MM.1S (cell line): Measurements from ENCODE around the gene ARHGAP42.

Experiments
- EZH2 ChIP-seq: fragments of 300-600 bp; sonication (generic); optimal IDR thresholded peaks from 2 replicates; pipeline ENCODE3; 2017; ENCODE audit warnings: low read depth, mild to moderate bottlenecking, antibody characterized with exemption, low read length, mixed read lengths
- TF ChIP-seq, protein P1 (sequence below): fragments of 300-600 bp; sonication (generic); IDR thresholded peaks from 2 replicates; pipeline ENCODE4 v1.5.1; 2016; ENCODE audit warnings: antibody characterized with exemption, low read length, mixed read lengths

DNA sequence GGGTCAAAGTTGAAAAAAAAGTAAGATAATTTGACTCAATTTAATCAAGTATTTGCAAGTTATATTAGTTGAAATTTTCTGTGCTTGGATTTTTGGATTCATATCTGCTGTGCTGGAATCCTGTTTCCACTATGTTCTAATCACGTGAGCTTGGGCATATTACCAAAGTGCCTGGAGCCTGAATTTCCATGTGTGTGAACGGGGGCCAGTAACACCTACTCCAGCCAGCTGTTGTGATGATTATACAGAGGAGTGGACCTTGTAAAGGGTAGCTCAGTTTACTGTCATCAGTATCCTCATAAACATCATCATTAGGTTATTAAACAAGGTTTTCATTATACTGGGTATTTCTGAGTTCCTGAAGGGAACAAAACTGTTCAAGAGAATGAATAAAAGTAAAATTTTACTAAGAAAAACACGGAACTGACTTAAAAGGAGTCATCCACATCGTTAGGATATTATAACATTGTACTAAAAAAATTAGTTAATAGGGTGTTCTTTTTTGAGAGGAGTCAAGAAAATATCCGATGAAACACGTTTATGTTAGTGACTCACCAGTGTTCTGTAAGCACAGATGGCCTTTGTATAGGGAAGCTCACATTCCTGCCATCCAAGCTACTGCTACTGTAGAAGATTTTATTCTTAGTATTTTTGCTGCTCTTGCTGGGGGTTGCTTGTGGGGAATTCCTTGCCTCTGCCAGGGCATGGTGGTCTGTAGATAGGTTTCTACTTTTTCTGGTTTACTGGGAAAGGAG, 144.1 kb downstream of the ARHGAP42 start:
- TF ChIP-seq, protein P1, sequence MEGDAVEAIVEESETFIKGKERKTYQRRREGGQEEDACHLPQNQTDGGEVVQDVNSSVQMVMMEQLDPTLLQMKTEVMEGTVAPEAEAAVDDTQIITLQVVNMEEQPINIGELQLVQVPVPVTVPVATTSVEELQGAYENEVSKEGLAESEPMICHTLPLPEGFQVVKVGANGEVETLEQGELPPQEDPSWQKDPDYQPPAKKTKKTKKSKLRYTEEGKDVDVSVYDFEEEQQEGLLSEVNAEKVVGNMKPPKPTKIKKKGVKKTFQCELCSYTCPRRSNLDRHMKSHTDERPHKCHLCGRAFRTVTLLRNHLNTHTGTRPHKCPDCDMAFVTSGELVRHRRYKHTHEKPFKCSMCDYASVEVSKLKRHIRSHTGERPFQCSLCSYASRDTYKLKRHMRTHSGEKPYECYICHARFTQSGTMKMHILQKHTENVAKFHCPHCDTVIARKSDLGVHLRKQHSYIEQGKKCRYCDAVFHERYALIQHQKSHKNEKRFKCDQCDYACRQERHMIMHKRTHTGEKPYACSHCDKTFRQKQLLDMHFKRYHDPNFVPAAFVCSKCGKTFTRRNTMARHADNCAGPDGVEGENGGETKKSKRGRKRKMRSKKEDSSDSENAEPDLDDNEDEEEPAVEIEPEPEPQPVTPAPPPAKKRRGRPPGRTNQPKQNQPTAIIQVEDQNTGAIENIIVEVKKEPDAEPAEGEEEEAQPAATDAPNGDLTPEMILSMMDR, result no peak
- no peak for TF ChIP-seq EZH2
